Lung (tissue), 12 donors: ENCODE results near the gene HNF4A. TPM values are rescaled to one million over a fixed set of nuclear protein-coding genes. Genes with fewer than 3 reads are reported as not detected.

ENCODE experiments used
- ATAC-seq: fragments of 200-7000 bp; cut with Tn5 transposase; one replicate; pipeline ENCODE4 v1.9.1; 2020; ENCODE audit warnings: moderate number of reproducible peaks; ENCODE audit not compliant: insufficient read depth, low FRiP score
- DNase-seq, 3 donors: peaks; one replicate each; pipeline ENCODE4 v3.0.0-alpha.2; 2013 to 2017
- H3K27ac ChIP-seq, 2 donors: one replicate each; pipeline ENCODE4 v1.5.1; 2013; ENCODE audit warnings: mild to moderate bottlenecking in 2 of 2, moderate library complexity in 2 of 2, control low read depth in 1 of 2, inconsistent platforms in 1 of 2, low read depth in 1 of 2, low read length in 1 of 2
- H3K27me3 ChIP-seq, 3 donors: one replicate each; pipeline ENCODE4 v1.5.1; 2013; ENCODE audit warnings: low read length in 2 of 3; ENCODE audit not compliant: control insufficient read depth in 3 of 3, insufficient read depth in 3 of 3
- H3K36me3 ChIP-seq, 4 donors: one replicate each; pipeline ENCODE4 v1.5.1; 2013; ENCODE audit warnings: low read length in 4 of 4, mild to moderate bottlenecking in 1 of 4, moderate library complexity in 1 of 4; ENCODE audit not compliant: control insufficient read depth in 4 of 4, insufficient read depth in 4 of 4
- H3K4me1 ChIP-seq, 5 donors: one replicate each; pipeline ENCODE4 v1.5.1; 2013; ENCODE audit warnings: low read length in 5 of 5, mild to moderate bottlenecking in 2 of 5, moderate library complexity in 1 of 5; ENCODE audit not compliant: control insufficient read depth in 5 of 5, insufficient read depth in 5 of 5
- H3K4me3 ChIP-seq: one replicate; pipeline ENCODE4 v1.5.1; 2013; ENCODE audit warnings: mild to moderate bottlenecking, control low read depth, moderate library complexity
- H3K9ac ChIP-seq, 2 donors: one replicate each; pipeline ENCODE4 v1.5.1; 2013; ENCODE audit warnings: low read length in 2 of 2, control low read depth in 1 of 2; ENCODE audit not compliant: insufficient read depth in 1 of 2
- H3K9me3 ChIP-seq, 4 donors: one replicate each; pipeline ENCODE4 v1.5.1; 2013; ENCODE audit warnings: low read length in 3 of 4, mild to moderate bottlenecking in 1 of 4, moderate library complexity in 1 of 4; ENCODE audit not compliant: control insufficient read depth in 4 of 4, insufficient read depth in 3 of 4
- CTCF ChIP-seq: IDR thresholded peaks from 2 replicates; pipeline ENCODE4 v1.5.1; 2012; ENCODE audit warnings: mild to moderate bottlenecking; ENCODE audit errors: control extremely low read depth, extremely low read depth
- WGBS, 2 donors: extraction: QIAGEN DNeasy Blood & Tissue Kit; methylation state at CpG; one replicate each; pipeline ENCODE4 v1.1.7; 2013; 5-methylcytosine and 5-hydroxymethylcytosine counted together
- polyA plus RNA-seq, 2 donors: library from polyadenylated mRNA; stranded (reverse); fragments of 200-250 nt; gene quantifications; one replicate each; pipeline ENCODE4 v1.2.1, GENCODE V29; 2013
- total RNA-seq, 2 donors: library from RNA; depleted of rRNA in 1 of 2; stranded (reverse); fragments of >200 nt in 1 of 2; gene quantifications; one replicate each; pipeline ENCODE4 v1.2.1, GENCODE V29; 2014 to 2021
- donor health status: control.
- donor health status: control.
- donor health status: Bipolar disorder and iron deficiency.
- donor health status: healthy.
- donor health status: DM: yes; HTN: yes; CAD: no.

HNF4A gene
- total and polyA plus RNA-seq, 4 donors, result 0.14 to 1.3 (median 0.41) TPM

DNA sequence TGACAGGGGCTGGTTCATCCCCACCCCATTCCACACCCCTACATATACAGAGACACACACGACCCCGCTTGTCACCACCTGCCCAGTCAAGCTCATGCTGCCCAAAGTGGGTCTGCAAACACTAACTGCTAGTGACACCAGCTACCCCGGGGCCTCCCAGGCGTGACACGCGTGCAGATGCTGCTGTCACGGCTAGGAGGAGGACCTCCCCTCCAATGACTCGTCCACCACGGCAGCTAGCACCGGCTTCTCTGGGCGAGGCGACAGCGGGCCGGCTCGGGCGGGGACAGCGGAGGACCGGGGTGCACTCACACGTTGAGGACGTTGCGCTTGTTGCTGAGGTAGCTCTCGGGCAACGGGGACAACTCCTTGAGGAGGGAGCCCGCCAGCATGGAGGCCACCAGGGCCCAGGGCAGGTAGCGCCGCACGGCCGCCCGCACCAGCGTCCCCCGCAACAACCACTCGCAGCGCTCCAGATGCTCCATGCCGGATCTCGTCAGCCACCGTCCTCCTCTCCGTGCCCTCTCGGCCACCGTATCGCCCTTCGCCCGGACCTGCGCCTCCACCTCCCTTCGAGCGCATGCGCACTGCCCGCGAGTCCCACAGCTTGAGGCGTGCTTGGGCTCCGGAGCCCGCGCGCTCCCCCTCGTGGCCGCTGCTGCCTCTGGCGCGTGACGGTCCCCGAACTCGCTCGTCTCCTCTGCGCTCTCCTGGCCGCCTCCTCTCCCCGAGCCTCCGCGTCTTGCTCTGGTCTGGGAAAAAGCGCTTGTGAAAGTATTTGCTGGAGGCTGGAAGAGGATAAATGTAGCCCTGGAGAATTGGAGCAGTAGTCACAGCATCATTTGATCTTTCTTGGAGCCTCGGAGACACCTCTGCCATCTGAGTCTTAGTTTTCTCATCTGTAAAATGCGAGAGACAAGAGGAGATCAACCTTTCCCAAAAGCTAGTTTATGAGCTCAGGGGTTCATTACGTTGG is 44.5 kb upstream of the HNF4A start, which contains the start of gene FITM2:
Gene FITM2, minus strand, starts transcription at position 539 of the 976 bp plus-strand sequence. Its CDS starts 54 bp downstream, at position 485.
- DNase-seq (peak; percentile 97 to 98 (median 98)), ATAC-seq (peak; percentile 96)
- Histone ChIP-seq H3K4me3 (peak within 1 kb of the TSS; percentile 91), H3K27ac (peak within 1 kb of the TSS; percentile 65 to 85), H3K4me1 (peaks cover 4 to 11% (median 8%) of the 10 kb centered on the region in 5 donors), H3K36me3 (peaks cover 0 to 5% (median 0%) of the 10 kb centered on the region in 4 donors), H3K9me3 (no peaks in the 10 kb centered on the region), H3K9ac (peak within 1 kb of the TSS; percentile 55 to 71), H3K27me3 (no peaks in the 10 kb centered on the region)
- TF ChIP-seq CTCF, result peak; percentile 93
- 2% methylated on average over 62 to 70 of the region's 70 CpGs for WGBS, 2 donors

DNA sequence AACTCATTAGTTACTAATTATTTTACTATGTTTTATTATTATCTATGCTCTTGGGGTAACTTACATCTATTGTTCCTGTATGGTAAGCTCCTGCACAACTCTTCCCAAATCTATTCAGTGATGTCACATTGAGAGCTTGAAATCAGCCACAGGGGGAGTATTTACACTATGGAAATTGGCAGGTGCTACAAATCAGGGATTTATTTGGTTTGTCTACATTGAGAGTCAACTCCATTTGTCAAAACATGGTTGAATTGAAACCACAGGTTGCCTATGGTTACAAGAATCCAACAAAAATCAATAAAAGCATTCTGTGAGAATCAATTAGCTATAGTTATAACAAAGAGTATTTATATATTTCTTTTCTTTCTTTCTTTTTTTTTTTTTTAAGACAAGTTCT is 40.6 kb upstream of the HNF4A start:
- no peak for ATAC-seq
- TF ChIP-seq CTCF, result no peak
- Histone ChIP-seq H3K4me3 (no peak overlapping the region), H3K36me3 (no peaks in the 10 kb centered on the region), H3K27me3 (no peaks in the 10 kb centered on the region), H3K4me1 (peaks cover under 1 to 7% (median under 1%) of the 10 kb centered on the region in 5 donors), H3K9me3 (no peaks in the 10 kb centered on the region), H3K9ac (no peak overlapping the region), H3K27ac (no peak overlapping the region)
- no peak for DNase-seq

DNA sequence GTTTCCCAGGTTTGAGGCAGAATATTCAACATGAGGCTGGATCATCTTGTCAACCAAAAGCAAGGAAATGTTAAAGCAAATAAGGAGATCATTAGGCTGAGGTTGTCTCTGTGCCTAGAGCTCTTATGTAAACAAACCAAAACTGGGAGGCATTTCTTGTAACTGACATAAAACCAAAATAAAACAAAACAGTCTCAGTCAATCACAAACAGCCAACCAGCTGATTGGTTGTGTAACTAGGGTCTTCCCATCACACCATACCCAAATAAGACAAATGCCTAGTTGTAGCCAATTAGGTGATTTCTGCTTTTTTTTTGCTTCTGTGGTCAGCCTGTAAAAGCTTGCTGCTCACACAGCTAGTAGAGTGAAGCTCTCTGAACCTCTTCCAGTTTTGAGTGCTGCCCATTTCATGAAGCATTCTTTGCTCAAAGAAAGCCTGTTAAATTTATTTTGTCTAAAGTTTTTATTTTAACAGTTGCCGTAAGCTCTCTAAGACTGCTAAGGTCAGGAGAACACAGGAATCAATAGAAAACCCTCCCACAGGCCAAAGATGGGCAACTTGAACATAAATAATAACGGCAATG is 35.6 kb upstream of the HNF4A start:
- TF ChIP-seq CTCF, result no peak
- Histone ChIP-seq H3K36me3 (no peaks in the 10 kb centered on the region), H3K4me1 (no peaks in the 10 kb centered on the region), H3K9ac (no peak overlapping the region), H3K9me3 (no peaks in the 10 kb centered on the region), H3K27me3 (no peaks in the 10 kb centered on the region), H3K4me3 (no peak overlapping the region), H3K27ac (no peak overlapping the region)
- DNase-seq (no peak), ATAC-seq (no peak)
- WGBS, 2 donors, result 95 to 96% methylated on average over 2 of the region's 2 CpGs
